T-helper 2 cell (primary cell): Measurements from ENCODE around the gene SYDE2.
"Not testable (repeated sequence)": the region's sequence is repeated elsewhere in the genome, so short reads cannot be mapped to it uniquely, and the experiment has no call there.

Source experiments
- DNase-seq, 5 experiments: peaks; one replicate each; pipeline versions ENCODE4 v3.0.0 to v3.0.0-alpha.2; 2012 to 2022

The SYDE2 gene

GRCh38 chr1:85172684-85173337 is 28.0 kb downstream of the SYDE2 start:
- no peak for DNase-seq

- DNase-seq, result no peak
Measured at GRCh38 chr1:85171721-85172120, 29.1 kb downstream of the SYDE2 start.

- DNase-seq, result no peak
Measured at GRCh38 chr1:85168884-85169283, 31.9 kb downstream of the SYDE2 start.

- DNase-seq, result no peak
Measured at GRCh38 chr1:85166351-85166750, 34.5 kb downstream of the SYDE2 start.

GRCh38 chr1:85158910-85159309 is 41.9 kb downstream of the SYDE2 start:
- DNase-seq, result no peak

GRCh38 chr1:85157436-85157835 is 43.4 kb downstream of the SYDE2 start:
- DNase-seq, result no peak

GRCh38 chr1:85153149-85153891 is 47.5 kb downstream of the SYDE2 start:
- DNase-seq, result peak in 1 of 5 experiments; percentile 81

- no peak for DNase-seq
Measured at GRCh38 chr1:85151446-85151845, 49.4 kb downstream of the SYDE2 start.

GRCh38 chr1:85149805-85150204 is 51.0 kb downstream of the SYDE2 start:
- no peak for DNase-seq

GRCh38 chr1:85148524-85149250 is 52.1 kb downstream of the SYDE2 start:
- peak in 1 of 5 experiments; percentile 92 for DNase-seq

GRCh38 chr1:85146972-85147359 is 53.9 kb downstream of the SYDE2 start:
- DNase-seq, result no peak

GRCh38 chr1:85146298-85146971 is 54.4 kb downstream of the SYDE2 start:
- DNase-seq, result peak in 1 of 5 experiments; percentile 21

GRCh38 chr1:85144351-85144750 is 56.5 kb downstream of the SYDE2 start:
- no peak for DNase-seq

- DNase-seq, result no peak
Measured at GRCh38 chr1:85142753-85143152, 58.1 kb downstream of the SYDE2 start.

- DNase-seq, result not testable (repeated sequence)
Measured at GRCh38 chr1:85138439-85138838, 62.4 kb downstream of the SYDE2 start.

- DNase-seq, result no peak
Measured at GRCh38 chr1:85137660-85138059, 63.2 kb downstream of the SYDE2 start.

- no peak for DNase-seq
Measured at GRCh38 chr1:85135392-85135798, 65.4 kb downstream of the SYDE2 start.

GRCh38 chr1:85134583-85135391 is 66.0 kb downstream of the SYDE2 start:
- no peak for DNase-seq

- no peak for DNase-seq
Measured at GRCh38 chr1:85133565-85134159, 67.2 kb downstream of the SYDE2 start.

- DNase-seq, result no peak
Measured at GRCh38 chr1:85132078-85132720, 68.6 kb downstream of the SYDE2 start.

GRCh38 chr1:85128316-85128715 is 72.5 kb downstream of the SYDE2 start:
- DNase-seq, result no peak
